Hematopoietic multipotent progenitor cell treated with erythropoietin and hydrocortisone succinate and interleukin-3 and kit ligand, for 4 days (in vitro differentiated cells): Measurements from ENCODE around the gene MAPKAP1.

ENCODE experiments used
- DNase-seq: peaks from one replicate; pipeline ENCODE4 v3.0.0-alpha.2; 2015

The MAPKAP1 gene

GRCh38 chr9:125559194-125559593 is 147.8 kb downstream of the MAPKAP1 start:
- no peak for DNase-seq

DNA sequence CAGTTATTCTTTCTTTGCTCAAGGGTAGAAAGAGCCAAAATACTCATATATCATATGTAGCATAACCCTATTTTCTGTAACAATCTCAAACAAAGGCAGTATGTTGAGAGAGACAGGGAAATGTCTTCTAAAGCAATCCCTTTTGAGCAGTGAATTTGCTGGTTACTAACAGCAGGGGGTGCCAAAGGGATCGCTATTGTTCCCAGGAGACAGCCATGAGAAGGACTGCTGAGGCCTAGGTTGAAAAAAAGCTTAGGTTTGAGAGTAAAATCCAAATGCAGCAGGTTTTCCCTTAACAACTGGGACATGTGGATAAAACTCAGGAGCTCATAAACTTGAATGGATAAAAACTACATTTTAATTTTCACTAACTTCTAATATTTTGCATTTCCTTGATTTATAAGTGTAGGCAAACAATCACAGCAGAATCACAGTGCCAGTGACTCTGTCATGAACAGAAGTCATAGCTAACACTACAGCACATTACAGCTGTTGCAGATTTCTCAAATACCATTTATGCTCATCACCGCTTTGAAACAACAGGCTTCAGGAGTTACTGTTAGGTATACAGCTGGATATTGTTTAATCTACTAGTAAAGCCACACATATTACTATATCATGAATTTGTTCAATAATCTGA is 148.4 kb downstream of the MAPKAP1 start:
- peak; percentile 87 for DNase-seq

GRCh38 chr9:125556046-125556721 is 150.8 kb downstream of the MAPKAP1 start:
- no peak for DNase-seq

DNA sequence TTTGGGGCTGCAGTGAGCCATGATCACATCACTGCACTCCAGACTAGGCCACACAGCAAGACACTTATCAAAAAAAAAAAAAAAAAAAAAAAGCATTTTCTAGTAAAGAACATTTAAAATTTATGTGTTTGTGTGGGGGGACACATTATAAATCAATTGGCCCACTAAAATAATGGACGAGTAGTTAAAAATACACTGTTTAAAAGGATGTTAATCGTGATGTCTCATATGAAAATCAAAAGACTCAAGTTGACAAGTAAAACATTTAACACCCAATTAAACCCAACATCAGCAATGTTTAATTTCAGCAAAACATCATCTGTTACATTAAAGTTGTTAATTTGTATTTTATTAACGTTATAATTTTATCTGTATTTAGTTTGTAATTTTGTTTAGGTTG is 152.3 kb downstream of the MAPKAP1 start:
- DNase-seq = no peak

GRCh38 chr9:125551781-125552180 is 155.2 kb downstream of the MAPKAP1 start:
- no peak for DNase-seq

- DNase-seq = no peak
These were observed 156.8 kb downstream of the MAPKAP1 start for GRCh38 chr9:125549891-125550885.

- no peak for DNase-seq
These were observed 157.5 kb downstream of the MAPKAP1 start for GRCh38 chr9:125549465-125549871.

DNA sequence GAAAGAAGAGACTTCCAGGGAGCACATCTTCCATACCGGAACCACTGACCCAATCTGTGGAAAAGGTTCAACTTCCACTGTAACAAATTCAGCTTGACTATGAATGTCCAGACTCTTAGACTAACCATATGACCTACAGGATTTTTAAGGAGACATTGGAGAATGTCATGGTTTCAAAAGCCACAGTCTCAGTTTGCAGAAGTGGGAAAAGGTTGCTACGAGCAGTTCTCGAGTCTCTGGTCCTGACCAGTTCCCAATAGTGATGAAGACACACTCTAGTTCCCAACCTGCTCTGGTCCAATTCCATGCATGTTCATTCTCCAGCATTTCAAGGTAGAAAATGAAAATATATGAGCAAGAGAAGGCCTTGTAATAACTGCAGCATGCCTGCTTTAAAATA is 158.0 kb downstream of the MAPKAP1 start:
- no peak for DNase-seq

DNA sequence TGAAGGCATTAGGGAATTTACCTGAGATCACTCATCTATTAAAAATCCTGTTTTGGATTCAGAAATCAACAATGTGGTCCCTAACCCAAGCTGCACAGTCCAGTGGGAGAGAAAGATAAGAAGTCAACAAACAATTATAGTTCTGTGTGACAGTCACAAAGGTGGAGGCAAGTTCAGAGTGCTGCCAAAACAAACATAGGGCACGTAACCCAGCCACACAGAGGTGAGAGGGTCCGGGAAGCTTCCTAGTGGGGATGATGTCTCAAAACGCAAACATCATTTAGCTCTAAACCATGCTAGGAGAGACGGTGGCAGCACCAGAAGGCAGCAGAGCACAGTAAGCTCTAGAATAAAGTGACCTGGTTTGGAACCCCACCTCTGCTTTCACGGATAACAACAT is 158.9 kb downstream of the MAPKAP1 start:
- no peak for DNase-seq

DNA sequence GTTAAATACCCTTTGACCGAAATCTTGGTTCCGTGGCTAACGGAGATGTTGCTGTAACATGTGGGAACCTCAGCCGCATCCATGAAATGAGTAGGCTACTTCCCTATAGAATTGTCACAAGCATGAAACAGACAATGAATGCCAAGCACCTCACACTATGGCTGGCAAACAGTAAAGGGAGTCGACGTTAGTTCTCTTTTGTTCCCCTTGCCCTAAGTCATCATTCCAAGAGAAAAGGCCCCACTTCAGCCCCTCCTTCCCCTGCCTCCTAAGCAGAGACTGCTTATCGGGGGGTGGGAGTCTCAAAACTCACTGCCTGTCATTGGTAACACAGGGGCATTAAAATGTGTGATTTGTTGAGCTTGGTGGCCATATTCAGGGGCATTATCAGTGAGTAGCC is 159.6 kb downstream of the MAPKAP1 start:
- DNase-seq = no peak

DNA sequence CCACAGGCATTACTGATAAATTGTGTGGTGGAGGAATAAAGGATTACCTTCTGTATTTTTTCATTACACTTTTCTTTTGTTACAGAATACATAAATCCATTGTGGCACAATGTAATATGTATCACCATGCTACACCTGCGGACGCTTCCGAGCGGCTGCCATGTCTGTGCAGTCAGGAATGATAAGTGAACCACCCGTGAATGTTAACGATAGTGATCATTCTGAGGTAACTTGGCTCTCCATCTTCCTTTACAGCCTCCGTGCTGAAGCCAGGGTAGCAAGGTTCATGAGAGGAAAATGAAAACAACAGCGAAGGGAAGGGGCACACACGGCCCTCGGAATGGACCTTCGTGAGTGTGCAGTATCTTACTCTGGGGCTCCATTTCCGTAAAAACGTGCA is 161.2 kb downstream of the MAPKAP1 start:
- no peak for DNase-seq

GRCh38 chr9:125544988-125545651 is 161.9 kb downstream of the MAPKAP1 start:
- DNase-seq = no peak

GRCh38 chr9:125544484-125544883 is 162.5 kb downstream of the MAPKAP1 start:
- DNase-seq = no peak

DNA sequence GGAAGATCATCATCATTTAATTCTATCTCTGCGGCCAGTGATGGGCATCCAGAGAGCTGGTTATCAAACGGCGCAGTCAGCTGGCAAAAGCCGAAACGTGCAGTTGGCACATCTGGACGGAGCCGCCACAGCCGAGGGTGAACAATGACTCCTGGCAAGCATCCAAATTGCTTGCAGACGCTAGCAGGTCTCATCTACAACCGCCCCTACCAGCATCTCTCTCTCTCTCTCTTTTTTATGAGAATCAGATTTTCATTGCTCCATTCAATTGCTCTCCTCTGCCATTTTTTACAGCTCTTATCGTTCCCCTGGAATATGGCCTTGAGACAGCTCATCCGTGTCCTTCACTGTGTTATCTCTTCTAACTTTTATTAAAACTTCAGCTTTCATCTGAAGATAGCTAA is 165.2 kb downstream of the MAPKAP1 start:
- no peak for DNase-seq

DNA sequence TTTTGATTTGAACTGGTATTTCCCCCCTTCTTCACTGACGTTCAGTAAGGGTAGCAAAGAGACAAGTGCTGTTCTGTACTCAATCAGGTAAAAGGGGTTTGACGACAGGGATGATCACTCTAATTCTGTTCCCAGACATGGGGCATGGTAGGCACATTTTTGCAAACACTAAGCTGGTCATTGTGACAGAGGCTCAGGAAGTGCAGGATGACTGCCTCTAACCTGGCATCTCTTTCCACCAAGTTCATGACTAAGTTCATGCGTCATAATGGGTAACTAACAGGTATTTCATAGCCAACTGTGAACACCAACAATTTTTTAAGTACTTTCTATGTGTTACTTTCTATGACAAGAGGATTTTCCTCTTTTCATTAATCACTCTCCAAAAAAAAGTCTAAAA is 166.5 kb downstream of the MAPKAP1 start:
- DNase-seq = no peak

DNA sequence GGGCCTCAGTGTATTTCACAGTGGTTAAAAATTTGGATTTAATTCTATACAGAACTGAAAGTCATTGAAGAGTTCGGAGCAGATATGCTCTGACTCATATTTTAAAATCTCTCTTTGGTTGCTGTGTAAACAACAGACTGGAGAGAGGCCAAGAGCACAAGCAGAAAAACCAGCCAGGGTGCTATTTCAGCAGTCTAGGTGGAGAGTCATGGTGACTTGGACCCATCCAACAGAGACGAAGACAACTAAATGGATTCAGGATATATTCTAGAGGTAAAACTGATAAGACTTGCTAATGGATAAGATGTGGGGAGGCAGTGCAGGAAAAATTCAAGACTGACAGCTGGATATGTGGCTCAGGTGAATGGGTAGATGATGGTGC is 168.9 kb downstream of the MAPKAP1 start:
- DNase-seq = no peak

DNA sequence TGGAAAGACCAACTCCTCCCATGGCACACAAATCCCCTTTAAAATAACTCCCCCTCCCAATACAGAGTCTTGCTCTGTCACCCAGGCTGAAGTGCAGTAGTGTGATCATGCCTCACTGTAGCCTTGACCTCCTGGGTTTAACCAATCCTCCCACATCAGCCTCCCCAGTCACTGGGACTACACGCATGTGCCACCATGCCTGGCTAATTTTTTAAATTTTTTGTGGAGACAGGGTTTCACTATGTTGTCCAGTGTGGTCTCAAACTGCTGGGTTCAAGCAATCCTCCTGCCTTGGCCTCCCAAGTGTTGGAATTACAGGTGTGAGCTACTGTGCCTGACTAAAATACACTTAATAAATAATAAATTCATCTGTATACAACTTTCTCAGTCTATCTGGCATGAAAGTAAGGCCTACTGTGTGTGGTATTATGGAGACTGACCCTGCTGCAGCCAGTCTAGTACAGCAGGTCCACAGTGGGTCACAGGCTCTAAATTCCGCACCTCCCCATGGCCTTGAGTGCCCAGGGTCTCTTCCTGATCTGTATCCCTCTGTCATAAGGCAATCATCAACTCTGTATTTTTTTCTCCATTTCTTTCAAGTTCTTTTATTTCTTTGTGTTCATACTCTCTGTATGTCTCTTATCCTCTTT is 169.4 kb downstream of the MAPKAP1 start:
- no peak for DNase-seq

GRCh38 chr9:125536776-125537175 is 170.2 kb downstream of the MAPKAP1 start:
- DNase-seq = no peak

GRCh38 chr9:125536167-125536772 is 170.7 kb downstream of the MAPKAP1 start:
- DNase-seq = no peak

DNA sequence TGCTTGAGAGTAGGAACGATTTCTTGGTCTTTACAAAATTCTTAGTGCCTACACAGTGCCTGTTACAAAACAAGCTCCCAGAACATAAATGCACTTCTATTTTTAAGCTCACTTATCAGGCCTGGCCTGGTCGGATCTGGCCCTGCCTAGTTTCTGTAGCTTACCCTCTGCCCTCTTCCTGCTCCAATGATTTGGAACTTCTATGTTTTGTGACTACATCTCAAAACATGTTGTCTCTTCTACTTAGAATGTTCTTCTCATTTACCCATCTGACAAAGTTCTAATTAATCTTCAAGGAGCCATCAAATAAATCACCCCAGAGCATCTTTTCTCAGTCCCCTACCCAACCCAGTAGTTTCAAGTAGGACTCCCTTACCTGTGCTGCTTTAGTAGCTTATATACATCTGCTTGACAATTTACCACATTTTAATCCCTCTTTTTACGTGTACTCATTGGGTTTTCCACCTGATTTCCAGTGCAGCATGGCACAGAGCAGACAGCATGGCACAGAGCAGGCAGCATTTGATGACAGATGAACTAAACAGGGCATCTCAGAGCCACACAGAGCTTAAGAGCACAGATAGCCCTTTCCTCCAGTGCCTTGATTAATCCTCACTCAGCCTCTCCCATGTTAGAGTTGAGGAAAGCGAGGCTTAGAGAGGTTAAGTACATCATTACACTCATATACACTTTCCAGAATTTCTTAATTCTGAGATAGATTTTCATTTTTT is 171.9 kb downstream of the MAPKAP1 start:
- DNase-seq = no peak

- no peak for DNase-seq
These were observed 174.0 kb downstream of the MAPKAP1 start for GRCh38 chr9:125532812-125533594.
